H1 (cell line): ENCODE data around the gene IGLL1. TPM values are rescaled to one million over a fixed set of nuclear protein-coding genes. Genes with fewer than 3 reads are reported as not detected.

ENCODE experiments used
- CTCF ChIA-PET: fragments of 300-600 bp; sonication (Branson Sonifier 250); formaldehyde crosslinking; loops from one replicate; lab custom pipeline; 2021; ENCODE audit not compliant: partially characterized antibody; lab: Charles Lee
- POLR2A ChIA-PET: fragments of 300-600 bp; sonication (Branson Sonifier 250); formaldehyde crosslinking; loops from one replicate; lab custom pipeline; 2021; ENCODE audit warnings: inconsistent platforms; ENCODE audit not compliant: partially characterized antibody; lab: Charles Lee
- DNase-seq, 2 experiments: peaks; one replicate each; pipeline versions ENCODE4 v3.0.0 to v3.0.0-alpha.2; 2010 to 2022; ENCODE audit warnings: low spot score in 2 of 2, low read depth in 1 of 2, mixed read lengths in 1 of 2
- FAIRE-seq: peaks from 2 replicates; lab custom pipeline; 2011; peaks lifted over from hg19 to GRCh38; lab: Jason Lieb, UNC
- H2AFZ ChIP-seq: 2 replicates; pipeline ENCODE4 v1.8.1; 2012; ENCODE audit warnings: low read length, inconsistent platforms
- H2AK5ac ChIP-seq: 2 replicates; pipeline ENCODE4 v1.6.1; 2013; ENCODE audit warnings: low read depth, low read length
- H2BK120ac ChIP-seq: replicated peaks from 2 replicates; pipeline ENCODE3; 2013; ENCODE audit warnings: low read depth, low read length, inconsistent platforms
- H2BK12ac ChIP-seq: 2 replicates; pipeline ENCODE4 v1.6.1; 2013; ENCODE audit warnings: low read depth, low read length
- H2BK15ac ChIP-seq: 2 replicates; pipeline ENCODE4 v1.6.1; 2013; ENCODE audit warnings: low read length
- H2BK20ac ChIP-seq: 2 replicates; pipeline ENCODE4 v1.6.1; 2013; ENCODE audit warnings: low read length
- H2BK5ac ChIP-seq: 2 replicates; pipeline ENCODE4 v1.6.1; 2013; ENCODE audit warnings: low read depth, low read length
- H3K14ac ChIP-seq: 2 replicates; pipeline ENCODE4 v1.6.1; 2013; ENCODE audit warnings: inconsistent platforms; ENCODE audit not compliant: insufficient read length
- H3K18ac ChIP-seq: 2 replicates; pipeline ENCODE4 v1.6.1; 2013; ENCODE audit warnings: low read length; ENCODE audit errors: extremely low read depth
- H3K23ac ChIP-seq: 2 replicates; pipeline ENCODE4 v1.6.1; 2013; ENCODE audit warnings: inconsistent platforms; ENCODE audit not compliant: insufficient read length
- H3K23me2 ChIP-seq: 2 replicates; pipeline ENCODE4 v1.6.1; 2013; ENCODE audit warnings: low read depth, low read length
- H3K27ac ChIP-seq: 2 replicates; pipeline ENCODE4 v1.6.1; 2011; ENCODE audit warnings: low read depth, low read length, inconsistent platforms
- H3K27me3 ChIP-seq, 4 experiments: replicated peaks in 1 of 4; 1 replicate in 1 of 4; 2 replicates in 3 of 4; pipeline versions ENCODE4 v1.6.1 to v1.8.1; 2011 to 2013; ENCODE audit warnings: low read length in 3 of 4, mild to moderate bottlenecking in 3 of 4, inconsistent platforms in 2 of 4, mixed read lengths in 2 of 4, moderate library complexity in 1 of 4; ENCODE audit not compliant: control insufficient read depth in 3 of 4, insufficient read depth in 3 of 4; ENCODE audit errors: extremely low read depth in 1 of 4
- H3K36me3 ChIP-seq, 4 experiments: 2 replicates each; pipeline versions ENCODE4 v1.6.1 to v1.8.1; 2011 to 2013; ENCODE audit warnings: mild to moderate bottlenecking in 4 of 4, low read length in 3 of 4, moderate library complexity in 2 of 4, control low read depth in 1 of 4, inconsistent platforms in 1 of 4; ENCODE audit not compliant: insufficient read depth in 4 of 4, control insufficient read depth in 2 of 4
- H3K4ac ChIP-seq: replicated peaks from 2 replicates; pipeline ENCODE3; 2013; ENCODE audit warnings: low read length, low read depth, mixed read lengths, inconsistent platforms; ENCODE audit not compliant: insufficient read length
- H3K4me1 ChIP-seq, 4 experiments: replicated peaks in 1 of 4; 1 replicate in 1 of 4; 2 replicates in 3 of 4; pipeline versions ENCODE4 v1.6.1 to v1.8.1; 2011 to 2013; ENCODE audit warnings: low read length in 3 of 4, inconsistent platforms in 2 of 4, mixed read lengths in 1 of 4; ENCODE audit not compliant: insufficient read depth in 4 of 4, control insufficient read depth in 3 of 4
- H3K4me2 ChIP-seq, 2 experiments: 2 replicates each; pipeline versions ENCODE4 v1.6.1 to v1.8.1; 2011 to 2013; ENCODE audit warnings: low read depth in 2 of 2, low read length in 2 of 2, control low read depth in 1 of 2, inconsistent platforms in 1 of 2, mild to moderate bottlenecking in 1 of 2; ENCODE audit not compliant: insufficient read depth in 1 of 2
- H3K4me3 ChIP-seq, 4 experiments: fragments of 200-600, 300-600 bp in 1 of 4; sonication (generic), shearing (Covaris generic), sonication (Bioruptor Twin) in 1 of 4; 2 replicates each; pipeline versions ENCODE4 v1.5.1 to v1.8.1; 2011 to 2016; ENCODE audit warnings: low read length in 4 of 4, low read depth in 3 of 4, control low read depth in 2 of 4, inconsistent platforms in 2 of 4, mild to moderate bottlenecking in 2 of 4, mixed read lengths in 1 of 4, moderate library complexity in 1 of 4; ENCODE audit not compliant: insufficient read depth in 2 of 4; ENCODE audit errors: extremely low read depth in 1 of 4
- H3K56ac ChIP-seq: replicated peaks from 2 replicates; pipeline ENCODE3; 2013; ENCODE audit warnings: low read depth, mild to moderate bottlenecking, mixed read lengths, low read length, inconsistent platforms; ENCODE audit not compliant: insufficient read length
- H3K79me1 ChIP-seq: 2 replicates; pipeline ENCODE4 v1.6.1; 2013; ENCODE audit warnings: low read depth, low read length, control low read depth
- H3K79me2 ChIP-seq, 2 experiments: 2 replicates each; pipeline versions ENCODE4 v1.6.1 to v1.8.1; 2012 to 2013; ENCODE audit warnings: low read length in 2 of 2, mild to moderate bottlenecking in 2 of 2, inconsistent platforms in 1 of 2; ENCODE audit not compliant: insufficient read depth in 2 of 2, control insufficient read depth in 1 of 2
- H3K9ac ChIP-seq, 4 experiments: replicated peaks in 1 of 4; 1 replicate in 1 of 4; 2 replicates in 3 of 4; pipeline versions ENCODE4 v1.6.1 to v1.8.1; 2011 to 2013; ENCODE audit warnings: low read depth in 3 of 4, low read length in 3 of 4, control low read depth in 2 of 4, mild to moderate bottlenecking in 2 of 4, moderate library complexity in 2 of 4, inconsistent platforms in 1 of 4; ENCODE audit errors: extremely low read depth in 1 of 4
- H3K9me3 ChIP-seq, 2 experiments: 2 replicates each; pipeline versions ENCODE4 v1.6.1 to v1.8.1; 2012 to 2013; ENCODE audit warnings: mild to moderate bottlenecking in 2 of 2, moderate library complexity in 2 of 2, control low read depth in 1 of 2, inconsistent platforms in 1 of 2, low read depth in 1 of 2, low read length in 1 of 2, mixed read lengths in 1 of 2; ENCODE audit not compliant: insufficient read depth in 2 of 2
- H4K20me1 ChIP-seq, 2 experiments: replicated peaks in 1 of 2; 2 replicates each; pipeline versions ENCODE3 to v1.8.1; 2011 to 2013; ENCODE audit warnings: inconsistent platforms in 2 of 2, low read length in 2 of 2, mild to moderate bottlenecking in 1 of 2; ENCODE audit not compliant: insufficient read depth in 2 of 2, control insufficient read depth in 1 of 2
- H4K5ac ChIP-seq: 2 replicates; pipeline ENCODE4 v1.6.1; 2013; ENCODE audit warnings: low read length, low read depth, mixed read lengths, inconsistent platforms; ENCODE audit not compliant: insufficient read length
- H4K8ac ChIP-seq: 2 replicates; pipeline ENCODE4 v1.8.0; 2013; ENCODE audit warnings: mild to moderate bottlenecking, moderate library complexity, low read length, inconsistent platforms; ENCODE audit not compliant: insufficient read depth; ENCODE audit errors: extremely low read depth
- H4K91ac ChIP-seq: replicated peaks from 2 replicates; pipeline ENCODE3; 2013; ENCODE audit warnings: low read length, mixed read lengths, inconsistent platforms; ENCODE audit not compliant: insufficient read length
- MAFK ChIP-seq: IDR thresholded peaks from 2 replicates; pipeline ENCODE4 v1.6.1; 2012; ENCODE audit warnings: low read depth, mild to moderate bottlenecking, improper control_type of control experiment, low read length
- NRF1 ChIP-seq: IDR thresholded peaks from 2 replicates; pipeline ENCODE4 v1.6.1; 2011; ENCODE audit warnings: mild to moderate bottlenecking, low read depth, low read length, improper control_type of control experiment
- POLR2A ChIP-seq, 2 experiments: IDR thresholded peaks; 1 replicate in 1 of 2; 2 replicates in 1 of 2; pipeline ENCODE4 v1.6.1; 2011; ENCODE audit warnings: low read depth in 2 of 2, low read length in 2 of 2, mild to moderate bottlenecking in 2 of 2; ENCODE audit errors: control extremely low read depth in 1 of 2
- RAD21 ChIP-seq, 2 experiments: IDR thresholded peaks in 1 of 2; conservative IDR thresholded peaks in 1 of 2; 2 replicates each; pipeline ENCODE4 v1.6.1; 2011; ENCODE audit warnings: low read depth in 2 of 2, low read length in 2 of 2, improper control_type of control experiment in 1 of 2, inconsistent platforms in 1 of 2, mild to moderate bottlenecking in 1 of 2, moderate library complexity in 1 of 2
- RNF2 ChIP-seq: fragments of 200-900, 300-1000 bp; sonication (generic); IDR thresholded peaks from 2 replicates; pipeline ENCODE4 v1.7.1; 2016; ENCODE audit warnings: borderline replicate concordance, low read depth, mild to moderate bottlenecking, antibody characterized with exemption, low read length; ENCODE audit not compliant: poor library complexity, severe bottlenecking; ENCODE audit errors: missing control alignments
- RXRA ChIP-seq: IDR thresholded peaks from 2 replicates; pipeline ENCODE4 v1.6.1; 2011; ENCODE audit warnings: low read depth, mild to moderate bottlenecking, low read length, moderate library complexity; ENCODE audit not compliant: insufficient read depth
- SIN3A ChIP-seq, 2 experiments: IDR thresholded peaks in 1 of 2; conservative IDR thresholded peaks in 1 of 2; 2 replicates each; pipeline ENCODE4 v1.6.1; 2011 to 2012; ENCODE audit warnings: low read length in 2 of 2, improper control_type of control experiment in 1 of 2, low read depth in 1 of 2, mild to moderate bottlenecking in 1 of 2
- WGBS, 2 experiments: shearing (Covaris generic) in 1 of 2; methylation state at CpG; one replicate each; pipeline versions ENCODE4 v1.1.6 to v1.1.7; 2013 to 2015; ENCODE audit warnings: low lambda C conversion rate in 2 of 2, mixed read lengths in 2 of 2, inconsistent platforms in 1 of 2, low coverage in 1 of 2, missing lambda C conversion rate in 1 of 2; ENCODE audit not compliant: insufficient replicate concordance in 2 of 2, insufficient coverage in 1 of 2, insufficient read length in 1 of 2; ENCODE audit errors: extremely low coverage in 1 of 2, missing lambda C conversion rate in 1 of 2; 5-methylcytosine and 5-hydroxymethylcytosine counted together
- polyA plus RNA-seq, 7 experiments: library from polyadenylated mRNA; depleted of rRNA in 3 of 7; stranded (reverse) in 5 of 7; unstranded in 2 of 7; fragments of >200 nt in 5 of 7; fragments of 200-250 nt in 2 of 7; gene quantifications; 1 replicate in 5 of 7; 2 replicates in 1 of 7; 4 replicates in 1 of 7; pipeline versions ENCODE4 v1.2.1 to v1.2.3, GENCODE V29; 2011 to 2013; ENCODE audit warnings: missing spikeins in 2 of 7, mixed read lengths in 2 of 7
- total RNA-seq: library from RNA; stranded (reverse); fragmentation: NEBNext Ultra II Directional; extraction: Animal tissue kit (Norgen Biotek cat#: 25700); gene quantifications from 2 replicates; pipeline ENCODE4 v1.2.1, GENCODE V29; 2021

The IGLL1 gene
- total and polyA plus RNA-seq, 2 of the 8 experiments (the other 6 are each of a cell fraction or from before 2014, with no cell fraction given) = not detected

DNA sequence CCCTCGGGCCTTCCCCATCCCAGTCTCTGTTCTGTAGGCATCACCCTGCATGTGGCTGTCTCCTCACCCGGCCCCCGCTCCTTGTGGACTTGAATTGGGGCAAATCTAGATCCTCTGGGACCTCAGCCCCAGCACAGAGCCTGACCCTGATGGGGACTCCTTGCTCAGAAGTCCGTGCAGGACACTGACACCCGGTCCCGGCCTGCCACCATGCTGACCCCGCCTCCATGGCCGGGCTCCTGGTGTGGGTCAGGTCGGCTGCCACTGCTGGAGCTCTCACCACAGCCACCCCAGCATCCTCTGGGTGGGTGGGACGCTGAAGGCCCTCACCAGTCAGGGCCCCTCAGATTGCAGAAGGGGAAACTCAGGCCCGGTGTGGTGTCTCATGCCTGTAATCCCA, 1.8 kb downstream of the IGLL1 start:
- H4K5ac ChIP-seq = no peak overlapping the region
- 86% methylated on average over 11 of the region's 11 CpGs; no CpG with 5 or more reads in 1 of the 2 experiments for WGBS, 2 experiments
- H3K56ac ChIP-seq = no peak overlapping the region
- POLR2A ChIA-PET = no interaction called here
- H3K14ac ChIP-seq = no peak overlapping the region
- no peak overlapping the region for H4K8ac ChIP-seq
- H3K36me3 ChIP-seq = no peaks in the 10 kb centered on the region
- H2BK15ac ChIP-seq = no peak overlapping the region
- H3K79me2 ChIP-seq = no peaks in the 10 kb centered on the region
- H3K27me3 ChIP-seq = no peaks in the 10 kb centered on the region
- H3K79me1 ChIP-seq = no peaks in the 10 kb centered on the region
- H3K18ac ChIP-seq = no peak overlapping the region
- H4K20me1 ChIP-seq = no peaks in the 10 kb centered on the region
- H2AK5ac ChIP-seq = no peak overlapping the region
- H3K4me3 ChIP-seq = no peak overlapping the region
- H3K9me3 ChIP-seq = no peaks in the 10 kb centered on the region
- H3K23ac ChIP-seq = no peak overlapping the region
- no peak for FAIRE-seq
- no peak overlapping the region for H3K4ac ChIP-seq
- no peak overlapping the region for H2AFZ ChIP-seq
- H3K9ac ChIP-seq = no peak overlapping the region
- H2BK20ac ChIP-seq = no peak overlapping the region
- no peaks in the 10 kb centered on the region for H3K4me1 ChIP-seq
- CTCF ChIA-PET = interaction anchor here (0.7 to 2.5 kb wide), 4 partner anchors 10 to 619 kb away, joined by 3 to 11 read pairs (median 4); no protein-coding TSS in a partner anchor
- H2BK120ac ChIP-seq = no peak overlapping the region
- no peaks in the 10 kb centered on the region; the same call in 1 of the 2 replicates for H3K23me2 ChIP-seq
- H2BK12ac ChIP-seq = no peak overlapping the region
- no peak overlapping the region for H3K27ac ChIP-seq
- no peak overlapping the region for H3K4me2 ChIP-seq
- no peak for DNase-seq
- H2BK5ac ChIP-seq = no peak overlapping the region
- no peak overlapping the region for H4K91ac ChIP-seq
- no peak for TF ChIP-seq RXRA
- no peak for TF ChIP-seq SIN3A (conservative IDR thresholded peaks at IDR 0.05 in 1 of 2, IDR thresholded peaks at IDR 0.05 in 1 of 2; ENCODE audit: low read depth in 1 of 2, low read length in 2 of 2)
- no peak for TF ChIP-seq POLR2A (IDR thresholded peaks at IDR 0.05; ENCODE audit: control extremely low read depth in 1 of 2, low read depth in 2 of 2, low read length in 2 of 2)
- TF ChIP-seq NRF1 = no peak
- no peak for TF ChIP-seq RAD21 (IDR thresholded peaks at IDR 0.05 in 1 of 2, conservative IDR thresholded peaks at IDR 0.05 in 1 of 2; ENCODE audit: low read depth in 2 of 2, low read length in 2 of 2)
- TF ChIP-seq MAFK = no peak
- no peak for TF ChIP-seq RNF2
